HG03108 (cell line): Measurements from ENCODE around the gene ARHGAP15.
"Not testable (repeated sequence)": the region's sequence is repeated elsewhere in the genome, so short reads cannot be mapped to it uniquely, and the experiment has no call there.

Experiments
- ATAC-seq: cut with Tn5 transposase; IDR thresholded peaks from one replicate; pipeline ENCODE4 v1.9.1; 2021; ENCODE audit warnings: moderate library complexity; ENCODE audit not compliant: unreplicated experiment

ARHGAP15 gene

DNA sequence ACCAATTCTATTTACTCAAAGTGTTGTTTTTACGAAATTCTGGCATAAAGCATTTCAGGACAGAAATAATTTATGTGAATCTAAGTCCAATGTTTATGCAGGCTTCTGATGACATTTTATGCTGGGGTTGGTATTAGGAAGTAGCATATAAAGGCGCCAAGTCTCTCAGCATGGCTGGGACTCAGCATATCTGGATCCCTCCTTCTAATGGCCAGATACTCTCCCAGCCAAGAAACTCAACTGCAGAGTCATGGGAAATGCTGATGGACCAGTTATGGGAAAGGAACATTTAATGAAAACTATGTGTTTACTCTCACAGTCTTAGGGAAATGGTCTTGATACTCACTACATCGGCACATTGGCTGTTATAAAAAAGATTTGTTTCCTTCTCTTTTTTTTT is 392.2 kb downstream of the ARHGAP15 start:
- no peak for ATAC-seq

- no peak for ATAC-seq
Measured at GRCh38 chr2:143522699-143523098, 393.5 kb downstream of the ARHGAP15 start.

GRCh38 chr2:143524119-143524553 is 394.9 kb downstream of the ARHGAP15 start:
- no peak for ATAC-seq

- no peak for ATAC-seq
Measured at GRCh38 chr2:143524559-143525401, 395.6 kb downstream of the ARHGAP15 start.

DNA sequence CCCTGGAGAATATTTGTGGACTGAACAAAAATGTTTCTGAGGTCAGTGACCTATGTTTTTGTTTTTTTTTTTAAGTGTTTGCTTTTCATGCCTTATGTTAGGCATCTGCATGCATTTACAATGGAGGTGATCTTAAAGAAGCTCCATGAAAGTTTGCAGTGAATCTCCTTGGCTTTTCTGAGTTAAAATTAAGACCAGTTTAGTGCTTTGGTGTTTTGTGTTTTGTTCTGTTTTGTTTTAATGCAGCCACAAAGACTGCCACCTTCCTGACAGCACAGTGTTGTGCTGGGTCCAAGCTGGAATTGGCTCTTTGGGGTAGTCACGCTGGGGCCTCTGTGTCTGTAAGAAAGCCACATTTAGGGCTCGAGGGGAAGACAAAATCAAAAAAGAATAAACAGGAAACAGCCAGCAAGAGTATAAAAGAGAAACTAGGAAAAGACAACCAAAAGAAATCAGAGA is 396.2 kb downstream of the ARHGAP15 start:
- no peak for ATAC-seq

- no peak for ATAC-seq
Measured at GRCh38 chr2:143526498-143526897, 397.3 kb downstream of the ARHGAP15 start.

DNA sequence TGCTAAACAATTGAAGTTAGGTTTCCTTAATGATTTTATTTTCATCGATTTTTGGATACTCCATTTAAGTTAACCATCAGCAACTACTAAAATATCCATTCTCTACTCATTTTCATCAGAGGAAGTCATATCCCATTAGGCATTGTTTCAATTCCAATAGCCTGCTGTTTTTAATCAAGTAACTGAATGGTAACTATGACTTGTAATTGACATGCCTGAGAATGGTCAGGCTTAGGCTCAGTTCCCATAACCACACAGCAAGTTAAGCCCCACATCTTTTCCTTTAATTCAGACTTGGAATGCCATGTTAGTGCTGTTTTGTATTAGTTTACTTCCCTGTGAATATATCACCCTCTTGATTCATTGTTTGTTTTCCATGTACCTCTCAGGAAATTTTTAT is 398.8 kb downstream of the ARHGAP15 start:
- ATAC-seq: no peak

DNA sequence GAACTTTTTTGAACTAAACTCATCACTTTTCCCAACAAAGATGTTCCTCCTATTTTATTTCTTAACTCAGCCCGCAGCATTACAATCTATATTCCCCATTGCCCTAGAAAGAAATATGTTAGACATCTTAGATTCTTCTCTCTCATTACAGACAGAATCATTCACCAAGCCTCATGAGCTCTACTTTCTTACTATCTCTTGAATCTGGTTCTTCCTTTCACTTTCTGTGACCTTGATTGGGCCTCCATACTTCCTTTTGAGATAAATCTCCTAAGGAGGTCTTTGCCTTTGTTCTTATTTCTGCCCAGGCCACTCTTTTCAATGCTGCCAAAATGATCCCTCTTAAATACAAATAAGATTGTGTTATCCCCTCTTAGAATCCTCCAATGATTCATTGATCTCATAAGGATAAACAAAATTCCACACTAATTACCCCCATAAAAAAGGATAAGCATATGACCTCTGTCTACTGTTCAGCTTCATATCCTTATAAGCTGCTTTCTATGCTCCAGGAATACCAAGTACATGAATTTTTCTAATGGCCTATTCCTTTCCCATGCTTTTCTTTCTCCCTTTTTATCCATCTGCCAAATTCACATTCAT is 400.0 kb downstream of the ARHGAP15 start:
- no peak for ATAC-seq

- no peak for ATAC-seq
Measured at GRCh38 chr2:143530758-143531157, 401.5 kb downstream of the ARHGAP15 start.

DNA sequence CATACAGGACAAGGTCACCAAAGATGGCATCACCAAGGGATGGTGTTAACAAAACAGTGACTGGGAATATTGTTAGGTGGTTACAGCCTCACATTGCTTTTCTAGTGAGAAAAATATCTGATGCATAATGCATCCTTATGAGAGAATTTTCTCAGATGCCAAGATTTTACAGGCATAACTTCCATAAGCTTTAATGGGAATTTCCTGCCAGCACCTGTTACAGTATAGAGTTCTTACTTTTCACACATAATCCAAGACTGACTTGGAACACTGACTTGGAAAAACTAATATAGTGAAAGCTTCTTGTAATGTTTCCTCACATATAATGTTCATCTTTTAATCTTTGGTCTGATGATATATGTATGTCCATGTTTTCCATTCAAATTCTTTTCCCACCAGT is 402.8 kb downstream of the ARHGAP15 start:
- ATAC-seq: no peak

- no peak for ATAC-seq
Measured at GRCh38 chr2:143533846-143534245, 404.6 kb downstream of the ARHGAP15 start.

DNA sequence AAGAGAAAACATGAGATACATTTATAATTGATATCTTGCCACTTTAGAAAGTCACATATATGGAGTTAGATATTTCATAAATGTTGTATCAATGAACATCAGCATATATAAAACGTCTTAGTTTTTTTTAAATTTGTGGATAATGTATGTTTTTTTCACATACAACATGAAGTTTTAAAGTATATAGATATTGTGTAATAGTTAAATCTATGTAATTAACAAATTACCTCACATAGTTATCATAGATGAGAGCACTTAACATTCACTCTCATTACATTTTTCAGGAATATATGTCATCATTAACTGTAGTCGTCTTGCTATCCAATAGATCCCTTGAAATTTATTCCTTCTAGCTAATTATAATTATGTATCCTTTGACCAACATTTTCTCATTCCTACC is 406.6 kb downstream of the ARHGAP15 start:
- no peak for ATAC-seq

GRCh38 chr2:143541899-143542298 is 412.7 kb downstream of the ARHGAP15 start:
- ATAC-seq: not testable (repeated sequence)

DNA sequence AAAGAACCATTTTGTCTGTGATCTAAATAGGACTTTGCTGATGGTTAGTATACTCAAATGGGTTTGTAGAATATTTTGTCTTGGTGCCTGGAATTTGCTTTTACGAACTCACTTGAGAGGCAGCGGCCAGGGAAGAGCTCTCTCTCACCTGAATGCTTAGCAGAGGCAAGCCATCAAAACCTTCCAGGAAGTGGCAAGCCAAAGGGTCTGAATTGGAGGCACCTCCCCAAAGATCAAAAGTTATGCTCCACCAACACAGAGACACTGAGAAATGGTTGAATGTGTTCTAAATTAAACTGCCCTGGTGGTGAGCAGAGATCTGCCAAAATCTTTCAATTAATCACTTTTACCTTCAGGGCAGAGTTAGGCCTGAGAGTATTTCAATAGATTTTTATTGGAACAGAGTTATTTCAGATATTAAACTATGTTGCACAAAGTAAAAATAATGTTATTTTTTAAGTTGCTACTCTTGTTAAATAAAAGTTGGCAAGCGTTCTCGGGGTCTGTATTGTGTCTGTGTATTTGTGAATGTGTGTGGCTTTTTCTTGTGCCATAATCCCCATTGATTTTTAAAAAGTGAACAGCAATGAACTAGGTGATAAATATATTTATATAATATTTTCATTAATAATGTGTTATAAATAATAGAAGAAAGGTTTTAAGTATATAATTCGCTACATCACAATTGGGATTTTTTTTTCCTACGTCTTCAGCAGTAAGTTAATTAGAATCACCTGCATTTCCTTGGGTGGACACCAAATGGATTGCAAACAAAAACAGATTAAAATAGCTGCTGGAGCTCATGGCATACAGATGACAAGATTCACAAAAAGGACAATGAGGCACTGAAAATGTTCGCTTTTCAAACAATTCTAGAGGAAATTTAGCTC is 416.1 kb downstream of the ARHGAP15 start:
- ATAC-seq: no peak

GRCh38 chr2:143545949-143546255 is 416.7 kb downstream of the ARHGAP15 start:
- ATAC-seq: no peak

DNA sequence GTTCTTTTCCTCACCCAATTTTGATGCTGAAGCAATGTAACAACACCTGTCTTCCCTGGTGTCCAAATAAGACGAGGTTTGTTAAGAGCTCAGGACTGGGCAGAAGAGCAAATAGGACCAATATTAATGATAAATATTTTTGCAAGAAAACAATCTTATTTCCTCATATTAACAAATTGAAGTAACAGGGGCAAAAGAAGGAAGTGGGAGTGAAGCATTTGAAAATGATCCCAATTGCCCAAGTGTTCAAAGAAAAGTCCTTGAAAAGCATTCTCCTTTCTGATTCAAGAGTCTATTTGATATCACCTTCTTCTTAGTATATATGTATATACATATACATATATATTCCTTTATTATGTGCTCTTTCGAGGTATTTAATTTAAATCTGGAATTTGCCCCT is 418.8 kb downstream of the ARHGAP15 start:
- no peak for ATAC-seq

GRCh38 chr2:143550500-143550899 is 421.3 kb downstream of the ARHGAP15 start:
- ATAC-seq: no peak

DNA sequence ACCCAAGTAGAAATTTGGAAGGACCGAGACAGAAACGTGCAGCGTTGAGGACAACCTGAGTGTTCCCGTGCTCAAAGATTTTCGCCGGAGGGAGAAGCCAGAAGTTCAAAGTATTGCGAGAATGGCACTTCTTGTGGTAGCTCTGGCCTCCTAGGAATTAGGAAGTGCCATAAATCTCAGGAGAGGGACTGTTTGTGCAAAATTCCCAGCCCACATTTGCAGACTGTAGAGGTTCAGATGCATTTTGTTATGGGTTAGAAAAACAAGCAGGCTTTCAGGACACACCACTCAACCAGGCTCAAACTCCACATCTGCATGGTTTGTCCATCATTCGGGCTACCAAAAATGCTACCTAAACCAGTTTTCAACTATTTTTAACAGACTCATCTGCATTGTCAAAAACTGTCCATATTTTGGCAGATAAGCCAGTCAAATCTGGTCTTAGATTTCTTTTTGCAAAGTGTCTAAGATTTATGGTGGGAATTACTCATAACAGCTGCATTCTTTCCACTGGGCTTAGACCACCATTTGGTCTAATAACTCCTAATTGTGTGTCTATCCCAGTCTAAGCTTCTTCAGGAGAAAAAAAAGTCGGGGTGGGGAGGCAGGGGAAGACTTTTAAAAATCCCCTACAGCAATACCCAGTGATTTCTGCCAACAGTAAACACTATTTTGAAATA is 422.9 kb downstream of the ARHGAP15 start:
- no peak for ATAC-seq

DNA sequence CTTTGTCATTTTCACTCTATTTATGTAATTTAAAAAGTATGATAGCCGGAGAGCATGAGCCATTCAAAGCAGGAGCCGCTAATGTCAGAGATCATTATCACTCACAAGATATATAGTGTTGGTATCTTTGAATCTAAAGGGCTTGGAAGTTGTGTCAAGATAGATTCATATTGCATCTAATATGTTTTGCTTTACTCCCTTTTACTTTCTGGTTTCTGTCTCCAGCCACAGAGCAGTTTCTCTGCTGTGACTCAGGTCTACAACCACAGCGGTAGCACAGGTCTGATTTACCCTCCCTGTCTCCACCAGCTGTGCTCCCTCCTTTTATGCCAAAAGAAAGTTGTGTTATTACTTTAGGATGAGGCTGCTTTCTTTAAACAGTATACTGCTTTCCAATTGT is 424.0 kb downstream of the ARHGAP15 start:
- peak; percentile 63 for ATAC-seq

GRCh38 chr2:143558665-143559064 is 429.4 kb downstream of the ARHGAP15 start:
- no peak for ATAC-seq

DNA sequence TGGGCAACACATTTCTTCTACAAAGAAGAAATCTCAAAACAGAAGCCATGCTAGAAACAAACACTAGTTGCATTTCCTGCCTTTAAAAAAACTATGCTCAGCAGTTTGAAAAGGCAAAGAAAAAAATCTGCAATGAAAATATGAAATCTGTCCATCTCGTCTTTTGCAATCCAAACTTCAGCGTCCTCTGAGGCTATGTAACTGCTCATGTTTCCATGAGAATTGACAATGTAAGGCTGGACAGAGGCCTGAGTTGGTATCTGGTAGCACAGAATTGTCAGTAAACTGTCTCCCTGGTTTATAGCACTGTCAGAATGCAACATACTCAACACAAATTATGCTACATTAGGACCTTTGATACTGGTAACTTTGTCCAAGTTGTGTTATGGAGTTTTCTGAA is 429.9 kb downstream of the ARHGAP15 start:
- no peak for ATAC-seq
